GM18498 (cell line): ENCODE data around the gene SOBP.

ENCODE experiments used
- ATAC-seq: cut with Tn5 transposase; IDR thresholded peaks from one replicate; pipeline ENCODE4 v1.9.1; 2021; ENCODE audit warnings: mild to moderate bottlenecking, moderate library complexity; ENCODE audit not compliant: unreplicated experiment

The SOBP gene

GRCh38 chr6:107674995-107675738, 185.2 kb downstream of the SOBP start:
- ATAC-seq, result peak; percentile 84

GRCh38 chr6:107676042-107676441, 186.1 kb downstream of the SOBP start:
- no peak for ATAC-seq

GRCh38 chr6:107677399-107677798, 187.5 kb downstream of the SOBP start:
- ATAC-seq, result no peak

- ATAC-seq, result no peak
Measured at GRCh38 chr6:107679457-107679856, 189.5 kb downstream of the SOBP start.

DNA sequence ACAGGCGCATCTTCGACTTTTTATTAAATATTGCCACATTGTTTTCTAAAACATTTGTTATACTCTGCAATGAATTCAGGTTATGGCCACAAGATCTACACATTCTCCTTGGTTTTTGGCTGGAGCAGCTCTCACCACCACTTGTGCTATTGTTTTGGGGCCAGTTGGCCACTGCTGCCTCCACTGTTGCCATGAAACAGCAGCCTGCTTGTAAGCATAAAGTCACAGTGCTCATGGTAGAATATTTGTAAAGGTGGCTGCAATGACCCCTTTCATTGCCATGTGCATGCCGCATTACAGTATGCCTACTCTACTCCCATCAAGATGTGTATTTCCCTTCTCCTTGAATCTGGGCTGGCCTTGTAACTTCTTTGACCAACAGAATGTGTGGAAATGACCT, 192.8 kb downstream of the SOBP start:
- ATAC-seq, result no peak

- ATAC-seq, result no peak
Measured at GRCh38 chr6:107683183-107683582, 193.3 kb downstream of the SOBP start.

- no peak for ATAC-seq
Measured at GRCh38 chr6:107684996-107685395, 195.1 kb downstream of the SOBP start.

DNA sequence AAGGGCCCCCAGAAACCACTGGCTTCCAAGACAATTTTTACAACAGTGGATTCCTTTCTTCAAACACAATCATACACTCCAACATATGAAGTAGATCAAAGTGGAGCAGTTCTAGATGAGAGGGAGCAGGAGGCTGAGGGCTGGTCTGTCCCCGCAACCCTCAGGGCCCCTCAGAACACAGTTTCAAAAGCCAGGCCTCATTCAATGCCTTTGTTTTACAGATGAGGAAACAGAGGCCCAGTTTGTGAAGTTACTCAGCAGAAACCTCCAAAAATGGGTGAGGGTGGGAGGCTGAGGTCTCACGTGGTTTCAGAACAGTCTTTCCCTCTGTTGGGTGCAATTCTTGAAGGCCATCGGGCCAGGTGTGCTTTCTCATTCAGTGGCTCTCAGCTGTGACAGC, 199.3 kb downstream of the SOBP start:
- no peak for ATAC-seq

DNA sequence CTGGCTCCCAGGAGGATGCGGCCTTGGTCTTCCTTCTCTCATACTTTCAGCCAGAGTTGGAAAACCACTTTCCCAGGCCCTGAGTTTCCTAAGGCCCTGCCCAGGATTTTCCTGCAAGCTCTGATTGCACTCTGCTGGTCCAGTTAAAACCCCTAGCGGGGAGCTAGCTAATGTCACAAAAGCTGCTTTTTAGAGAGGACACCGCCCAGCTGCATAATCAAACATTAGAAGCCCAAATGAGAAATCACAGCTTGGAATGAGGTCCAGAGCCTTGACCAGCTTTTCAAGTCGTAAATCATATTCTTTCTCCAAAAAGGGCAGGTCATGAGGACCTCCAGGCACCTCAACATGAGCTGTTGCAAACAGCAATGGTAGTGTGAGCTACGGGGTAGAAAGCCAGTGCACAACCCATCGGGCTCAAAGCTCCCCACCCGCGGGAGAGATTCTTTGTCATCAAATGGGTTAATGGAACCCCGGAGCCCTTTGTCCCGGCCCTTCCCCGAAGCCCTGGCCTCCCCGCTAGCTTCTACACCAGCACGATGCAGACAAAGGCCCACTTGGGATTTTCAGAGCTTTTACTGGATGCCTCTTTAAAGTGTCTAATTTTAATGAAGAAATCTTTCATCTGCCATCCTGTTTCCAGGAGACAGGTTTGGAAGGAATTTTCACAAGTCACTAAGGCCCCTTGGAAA, 200.2 kb downstream of the SOBP start:
- ATAC-seq, result no peak

GRCh38 chr6:107690643-107691061, 200.7 kb downstream of the SOBP start:
- ATAC-seq, result no peak

DNA sequence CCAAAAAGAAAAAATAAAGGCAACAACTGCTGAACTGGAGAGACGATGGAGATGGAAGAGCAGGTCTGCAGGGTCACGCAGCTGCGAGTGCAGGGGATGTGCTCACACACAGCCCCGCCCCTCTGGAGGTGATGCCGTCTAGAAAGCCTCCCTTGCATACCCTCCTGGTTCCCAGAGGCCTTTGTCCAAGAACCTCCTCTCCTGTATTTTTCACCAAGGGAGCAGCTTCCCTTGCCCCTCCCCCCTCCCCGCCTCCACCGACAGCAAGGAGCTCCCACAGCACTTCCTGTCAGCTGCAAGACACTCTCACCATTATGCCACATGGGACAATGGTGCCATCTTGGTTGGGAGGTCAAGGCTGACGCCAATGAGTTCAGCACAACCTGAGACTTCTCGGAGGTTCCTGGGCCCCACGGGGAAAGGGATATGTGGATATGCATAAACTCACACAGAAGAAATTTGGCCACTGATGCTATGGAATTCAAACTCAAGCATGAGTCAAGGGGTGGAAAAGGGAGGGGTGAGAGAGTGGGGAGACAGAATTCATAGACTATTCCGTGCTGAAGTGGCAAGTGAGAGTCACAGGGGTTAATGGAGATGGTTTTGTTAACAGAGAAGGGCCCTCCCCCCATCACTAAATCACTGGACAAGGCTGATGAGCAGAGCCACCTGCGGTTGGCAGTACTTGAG, 201.3 kb downstream of the SOBP start:
- ATAC-seq, result no peak

DNA sequence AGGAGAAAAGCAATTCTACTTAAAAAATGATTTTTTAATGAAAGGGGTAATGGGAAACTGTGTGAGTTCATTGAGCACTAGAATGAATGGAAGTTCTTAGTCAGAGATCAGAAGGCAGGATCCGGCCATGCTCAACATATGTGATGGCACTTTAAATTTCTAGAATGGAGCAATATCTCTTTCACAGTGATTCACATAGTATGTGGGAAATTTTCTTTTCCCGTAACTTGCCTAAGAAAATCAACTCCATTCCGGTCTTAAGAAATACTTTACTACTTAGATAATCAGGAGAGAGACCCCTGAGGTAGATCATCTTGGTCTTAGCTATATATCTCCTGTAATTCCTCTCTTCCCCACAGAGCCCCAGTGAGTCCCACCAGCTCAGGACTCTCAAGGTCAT, 202.4 kb downstream of the SOBP start:
- no peak for ATAC-seq

GRCh38 chr6:107695061-107695720, 205.3 kb downstream of the SOBP start:
- no peak for ATAC-seq

DNA sequence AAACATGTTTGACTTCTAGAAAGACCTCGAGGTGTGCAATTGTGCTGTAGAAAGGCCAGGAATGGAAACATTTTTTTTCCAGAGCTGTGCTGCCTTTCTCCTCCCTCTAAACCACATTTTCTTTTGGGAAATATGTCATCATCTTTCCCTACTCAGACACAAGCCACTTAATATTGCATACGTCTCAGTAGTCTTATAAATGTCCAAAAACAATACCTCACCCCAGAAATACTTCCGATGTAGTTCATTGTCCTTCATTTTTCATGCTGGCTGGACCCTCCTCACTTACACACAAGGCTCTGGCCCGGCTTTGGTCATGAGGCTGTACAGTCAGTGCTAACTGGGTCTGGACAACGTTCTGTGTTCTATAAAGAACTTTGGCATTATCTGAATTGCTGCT, 207.8 kb downstream of the SOBP start:
- ATAC-seq, result no peak

DNA sequence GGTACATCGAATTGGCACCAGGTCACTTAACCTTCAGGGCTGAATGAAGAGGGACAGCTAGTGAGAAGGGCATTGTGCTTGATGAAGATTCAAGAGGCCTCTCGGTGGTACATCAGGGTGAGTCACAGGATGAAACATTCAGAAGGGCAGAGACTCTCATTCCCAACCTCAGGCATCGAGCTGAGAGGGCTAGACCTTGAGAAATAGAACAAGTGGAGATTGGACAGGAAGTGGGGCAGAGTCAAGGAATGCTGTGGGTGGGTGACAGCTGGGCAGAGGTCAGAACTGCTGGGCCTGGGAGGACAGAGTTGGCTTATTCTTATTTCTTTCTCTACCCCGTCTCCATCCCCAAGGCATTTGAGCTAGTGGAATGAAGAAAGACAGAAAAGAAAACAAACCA, 208.2 kb downstream of the SOBP start:
- ATAC-seq, result no peak

GRCh38 chr6:107699254-107699653, 209.3 kb downstream of the SOBP start:
- ATAC-seq, result no peak

DNA sequence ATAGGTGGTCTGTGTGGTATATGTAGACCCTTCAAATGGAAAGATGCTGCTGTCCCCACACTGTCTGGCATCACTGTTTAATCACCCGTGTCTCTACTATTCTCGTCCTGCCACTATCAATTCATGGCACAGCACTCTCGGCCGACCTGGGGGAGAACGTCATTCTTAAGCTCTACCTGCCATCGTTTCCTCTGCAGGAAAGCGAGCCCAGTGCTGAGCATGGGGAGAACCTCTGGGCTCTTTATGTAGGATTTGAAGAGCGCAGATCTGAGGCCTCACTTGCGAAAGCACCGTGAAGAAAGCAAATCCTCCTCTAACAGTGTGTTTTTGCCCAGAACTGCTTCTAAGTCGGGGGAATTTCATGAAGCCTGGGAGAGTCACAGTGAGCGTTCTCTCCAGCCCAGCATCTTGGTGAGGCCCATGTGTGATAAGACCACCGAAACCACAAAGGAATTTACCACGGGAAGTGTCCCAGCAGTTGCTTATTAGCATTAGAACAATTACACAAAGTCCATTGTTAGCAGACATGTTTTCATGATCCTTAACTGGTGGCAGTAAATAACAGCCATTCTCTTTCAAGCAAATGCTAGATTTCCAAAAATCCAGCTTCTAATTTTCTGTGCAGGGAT, 209.9 kb downstream of the SOBP start:
- no peak for ATAC-seq

DNA sequence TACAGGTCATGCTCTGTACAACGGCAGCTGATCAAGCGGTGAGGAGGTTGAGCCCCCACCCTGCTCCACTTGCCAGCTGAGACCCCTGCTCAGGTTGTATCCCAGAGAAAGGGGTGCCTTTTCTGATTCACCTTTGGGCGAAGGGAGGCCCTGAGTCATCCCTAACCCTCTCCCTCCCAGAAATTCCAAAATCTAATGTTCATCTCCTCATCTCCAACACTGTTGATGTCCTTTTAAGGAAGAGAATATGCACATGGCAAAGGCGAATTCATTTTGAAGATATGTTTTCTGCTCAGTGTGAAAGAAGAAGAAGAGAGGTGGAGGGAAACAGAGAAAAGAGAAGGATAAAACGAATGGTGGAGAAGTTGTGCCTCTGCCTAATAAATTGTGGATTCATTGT, 213.7 kb downstream of the SOBP start:
- no peak for ATAC-seq

- ATAC-seq, result no peak
Measured at GRCh38 chr6:107704347-107705013, 214.6 kb downstream of the SOBP start.

- ATAC-seq, result no peak
Measured at GRCh38 chr6:107706516-107707115, 216.7 kb downstream of the SOBP start.
